Right forelimb (tissue), 1 donor: ENCODE results near the gene PLB1.

Experiments
- DNase-seq: peaks from one replicate; pipeline ENCODE4 v3.0.0-alpha.2; 2018

The PLB1 gene

GRCh38 chr2:28674062-28674712, 178.3 kb downstream of the PLB1 start:
- no peak for DNase-seq

- no peak for DNase-seq
Observed at GRCh38 chr2:28674713-28675068, 178.8 kb downstream of the PLB1 start.

GRCh38 chr2:28676152-28676835, 180.4 kb downstream of the PLB1 start:
- DNase-seq = no peak

- DNase-seq = no peak
Observed at GRCh38 chr2:28678175-28678855, 182.5 kb downstream of the PLB1 start.

GRCh38 chr2:28678944-28679343, 183.1 kb downstream of the PLB1 start:
- DNase-seq = no peak

- DNase-seq = no peak
Observed at GRCh38 chr2:28680657-28681056, 184.8 kb downstream of the PLB1 start.

GRCh38 chr2:28681158-28681571, 185.3 kb downstream of the PLB1 start:
- DNase-seq = no peak

GRCh38 chr2:28681606-28682005, 185.7 kb downstream of the PLB1 start:
- DNase-seq = no peak

GRCh38 chr2:28683100-28683706, 187.3 kb downstream of the PLB1 start:
- peak; percentile 71 for DNase-seq

- DNase-seq = no peak
Observed at GRCh38 chr2:28684142-28684858, 188.4 kb downstream of the PLB1 start.

GRCh38 chr2:28687171-28687570, 191.3 kb downstream of the PLB1 start:
- DNase-seq = no peak

GRCh38 chr2:28687640-28688385, 192.0 kb downstream of the PLB1 start:
- DNase-seq = no peak

GRCh38 chr2:28688818-28689217, 193.0 kb downstream of the PLB1 start:
- no peak for DNase-seq

- DNase-seq = no peak
Observed at GRCh38 chr2:28689771-28690170, 193.9 kb downstream of the PLB1 start.

GRCh38 chr2:28692411-28692810, 196.6 kb downstream of the PLB1 start:
- DNase-seq = no peak

- DNase-seq = no peak
Observed at GRCh38 chr2:28693223-28693622, 197.4 kb downstream of the PLB1 start.
